Lower leg skin (tissue), 3 donors: ENCODE results near the gene LHX4.

Experiments
- CTCF ChIP-seq, 3 donors: fragments of 450-650 bp; IDR thresholded peaks; one replicate each; pipeline ENCODE4 v1.5.1; 2016; ENCODE audit warnings: antibody characterized with exemption in 3 of 3, mild to moderate bottlenecking in 3 of 3, moderate library complexity in 2 of 3
- POLR2A ChIP-seq, 2 donors: fragments of 450-650 bp; IDR thresholded peaks; one replicate each; pipeline ENCODE4 v1.6.1; 2016 to 2017; ENCODE audit warnings: antibody characterized with exemption in 2 of 2, mild to moderate bottlenecking in 1 of 2, moderate library complexity in 1 of 2

DNA sequence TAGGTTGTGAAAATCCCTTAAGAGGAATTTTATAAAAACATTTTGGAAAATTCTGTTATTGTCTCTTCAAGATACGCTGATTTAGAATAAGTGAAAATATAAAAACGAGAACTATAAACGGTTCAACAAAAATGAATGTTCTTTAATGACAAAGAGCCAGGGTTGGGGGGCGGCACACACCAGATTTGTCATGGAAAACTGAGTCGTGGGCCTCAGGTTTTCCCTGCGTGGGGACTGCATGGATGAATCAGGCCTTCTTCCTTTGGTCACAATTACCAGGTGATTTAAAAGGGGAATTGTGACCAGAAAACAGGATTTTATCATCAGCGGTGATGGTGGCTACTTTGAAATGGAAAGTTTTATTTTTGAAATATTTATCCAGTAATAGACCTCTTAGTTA lies 8.6 kb downstream of the LHX4 start:
- TF ChIP-seq CTCF (IDR thresholded peaks at IDR 0.05) (no peak), POLR2A (IDR thresholded peaks at IDR 0.05) (no peak)
